Natural killer cell (primary cell): ENCODE results near the gene SLC9A8. TPM values are rescaled to one million over a fixed set of nuclear protein-coding genes. Genes with fewer than 3 reads are reported as not detected.

Experiments
- ATAC-seq, 3 donors: fragments of 150-1000 bp in 2 of 3; fragments of 200-7000 bp in 1 of 3; cut with Tn5 transposase; 1 replicate in 1 of 3; 2 replicates in 2 of 3; pipeline ENCODE4 v1.10.0; 2021; ENCODE audit warnings: mild to moderate bottlenecking in 2 of 3, moderate library complexity in 2 of 3
- DNase-seq, 2 donors: peaks; one replicate each; pipeline versions ENCODE4 v3.0.0 to v3.0.0-alpha.2; 2013 to 2021; ENCODE audit warnings: mixed read lengths in 1 of 2
- H3K27ac ChIP-seq: one replicate; pipeline ENCODE4 v1.5.1; 2013; ENCODE audit warnings: mild to moderate bottlenecking, low read length
- H3K27me3 ChIP-seq: one replicate; pipeline ENCODE4 v1.6.1; 2013; ENCODE audit warnings: low read length; ENCODE audit not compliant: control insufficient read depth, insufficient read depth
- H3K36me3 ChIP-seq: one replicate; pipeline ENCODE4 v1.6.1; 2013; ENCODE audit warnings: low read length; ENCODE audit not compliant: control insufficient read depth, insufficient read depth
- H3K4me1 ChIP-seq: one replicate; pipeline ENCODE4 v1.6.1; 2013; ENCODE audit warnings: low read length; ENCODE audit not compliant: control insufficient read depth, insufficient read depth
- H3K4me3 ChIP-seq: one replicate; pipeline ENCODE4 v1.5.1; 2013; ENCODE audit warnings: low read length
- H3K9me3 ChIP-seq: one replicate; pipeline ENCODE4 v1.6.1; 2013; ENCODE audit warnings: low read length; ENCODE audit not compliant: control insufficient read depth, insufficient read depth
- H3K27ac Mint-ChIP-seq, 2 donors: one replicate each; pipeline ENCODE4 v1.8.0; 2022; ENCODE audit warnings: mild to moderate bottlenecking in 2 of 2, mixed read lengths in 2 of 2, moderate library complexity in 1 of 2
- H3K27me3 Mint-ChIP-seq, 2 donors: one replicate each; pipeline ENCODE4 v1.8.0; 2022; ENCODE audit warnings: low read depth in 2 of 2, mixed read lengths in 2 of 2
- H3K36me3 Mint-ChIP-seq: one replicate; pipeline ENCODE4 v1.8.0; 2022; ENCODE audit warnings: mixed read lengths
- H3K4me1 Mint-ChIP-seq, 2 donors: one replicate each; pipeline ENCODE4 v1.8.0; 2022; ENCODE audit warnings: mixed read lengths in 2 of 2
- H3K4me3 Mint-ChIP-seq: one replicate; pipeline ENCODE4 v1.8.0; 2022; ENCODE audit warnings: mild to moderate bottlenecking, moderate library complexity, mixed read lengths
- H3K9me3 Mint-ChIP-seq, 2 donors: one replicate each; pipeline ENCODE4 v1.8.0; 2022; ENCODE audit warnings: mixed read lengths in 2 of 2
- CTCF ChIP-seq: fragments of 200-600 bp; IDR thresholded peaks from one replicate; pipeline ENCODE4 v1.8.0; 2022; ENCODE audit warnings: antibody characterized with exemption
- WGBS: methylation state at CpG from one replicate; pipeline ENCODE4 v1.1.7; 2013; ENCODE audit warnings: missing lambda C conversion rate; ENCODE audit not compliant: insufficient coverage; 5-methylcytosine and 5-hydroxymethylcytosine counted together
- intact Hi-C: fragments of 100-400 bp; cut with micrococcal nuclease; formaldehyde crosslinking; loops from one replicate; pipeline ENCODE4 v1.14.2; 2022
- total RNA-seq, 4 donors: library from RNA; stranded (reverse); fragments of 120-200 nt in 1 of 4; gene quantifications; one replicate each; pipeline versions ENCODE4 v1.2.3 to v1.2.4, GENCODE V29; 2013 to 2022

SLC9A8 gene
- total RNA-seq, 3 donors from 2014 or later (not counting 1 experiment from before 2014, with no cell fraction given) = 54.5 to 68.7 (median 58.8) TPM

- peak overlapping the region; percentile 85 to 93 for H3K27ac Mint-ChIP-seq
- Histone ChIP-seq H3K9me3 (no peaks in the 10 kb centered on the region), H3K4me3 (no peak overlapping the region), H3K4me1 (peaks cover 17% of the 10 kb centered on the region), H3K36me3 (peaks cover 22% of the 10 kb centered on the region), H3K27ac (peak overlapping the region; percentile 91), H3K27me3 (no peaks in the 10 kb centered on the region)
- peak overlapping the region; percentile 94 for H3K4me3 Mint-ChIP-seq
- ATAC-seq (no peak), DNase-seq (no peak)
- TF ChIP-seq CTCF = no peak
- H3K27me3 Mint-ChIP-seq = no peaks in the 10 kb centered on the region
- intact Hi-C loops = loop anchor here (5.0 kb wide), 2 partner anchors 37 to 102 kb away; partner anchors contain the start of gene B4GALT5
- H3K36me3 Mint-ChIP-seq = peaks cover 3% of the 10 kb centered on the region
- H3K9me3 Mint-ChIP-seq = no peaks in the 10 kb centered on the region
- H3K4me1 Mint-ChIP-seq = peaks cover 35 to 36% of the 10 kb centered on the region in 2 donors
- 81% methylated on average over 4 of the region's 5 CpGs for WGBS
These were observed 1.5 kb downstream of the SLC9A8 start for GRCh38 chr20:49814057-49814694.

DNA sequence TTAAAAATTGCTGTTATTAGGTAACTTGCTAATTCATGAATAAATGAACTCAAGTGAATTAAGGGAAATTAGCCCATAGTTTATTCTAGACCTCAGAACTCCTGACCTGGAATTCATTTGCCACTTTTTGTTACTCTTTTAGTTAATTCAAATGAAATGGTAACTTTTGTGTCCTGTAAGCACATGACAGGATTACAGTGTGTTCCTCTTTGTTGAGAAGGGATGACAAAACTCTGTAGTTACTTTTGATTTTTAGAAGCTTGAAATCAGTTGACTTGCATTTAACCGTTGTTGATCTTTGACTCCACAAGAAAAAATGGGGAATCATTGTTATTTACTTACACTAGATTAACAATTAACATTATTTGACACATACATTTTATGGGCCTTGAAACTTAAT is 6.2 kb downstream of the SLC9A8 start:
- Mint-ChIP-seq H3K4me3 (no peak overlapping the region), H3K4me1 (peaks cover 40 to 43% of the 10 kb centered on the region in 2 donors), H3K27me3 (no peaks in the 10 kb centered on the region), H3K9me3 (no peaks in the 10 kb centered on the region), H3K27ac (peak overlapping the region; percentile 22 to 41), H3K36me3 (peaks cover 18% of the 10 kb centered on the region)
- Histone ChIP-seq H3K27ac (no peak overlapping the region), H3K9me3 (no peaks in the 10 kb centered on the region), H3K4me1 (peaks cover 14% of the 10 kb centered on the region), H3K36me3 (peaks cover 48% of the 10 kb centered on the region), H3K4me3 (no peak overlapping the region), H3K27me3 (no peaks in the 10 kb centered on the region)
- WGBS = no CpG with 5 or more reads among the region's 1 CpG
- DNase-seq (no peak), ATAC-seq (no peak)
- intact Hi-C loops = no loop called here
- TF ChIP-seq CTCF = no peak

DNA sequence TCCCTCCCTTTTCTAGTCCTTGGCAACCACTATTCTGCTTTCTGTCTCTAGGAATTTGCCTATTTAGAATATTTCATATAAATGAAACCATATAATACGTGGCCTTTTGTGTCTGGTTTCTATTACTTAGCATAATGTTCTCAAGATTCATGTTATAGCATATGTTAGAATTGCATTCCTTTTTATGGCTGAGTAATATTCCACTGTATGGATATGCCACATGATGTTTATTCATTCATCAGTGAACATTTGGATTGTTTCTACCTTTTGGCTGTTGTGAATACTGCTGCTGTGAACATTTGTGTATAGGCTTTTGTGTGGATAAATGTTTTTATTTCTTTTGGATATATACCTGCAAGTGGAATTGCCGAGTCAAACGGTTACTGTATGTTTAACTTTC is 7.1 kb downstream of the SLC9A8 start:
- no peak for TF ChIP-seq CTCF
- peaks cover 56% of the 10 kb centered on the region for H3K36me3 ChIP-seq
- peaks cover 10% of the 10 kb centered on the region for H3K4me1 ChIP-seq
- no peak for ATAC-seq
- Mint-ChIP-seq H3K27ac (peak overlapping the region in 1 of 2 donors; percentile 41), H3K27me3 (no peaks in the 10 kb centered on the region), H3K4me3 (no peak overlapping the region), H3K4me1 (peaks cover 32 to 38% of the 10 kb centered on the region in 2 donors), H3K9me3 (no peaks in the 10 kb centered on the region), H3K36me3 (peaks cover 18% of the 10 kb centered on the region)
- H3K4me3 ChIP-seq = no peak overlapping the region
- no peaks in the 10 kb centered on the region for H3K9me3 ChIP-seq
- WGBS = 98% methylated on average over 2 of the region's 3 CpGs
- no peaks in the 10 kb centered on the region for H3K27me3 ChIP-seq
- DNase-seq = no peak
- intact Hi-C loops = no loop called here
- no peak overlapping the region for H3K27ac ChIP-seq

DNA sequence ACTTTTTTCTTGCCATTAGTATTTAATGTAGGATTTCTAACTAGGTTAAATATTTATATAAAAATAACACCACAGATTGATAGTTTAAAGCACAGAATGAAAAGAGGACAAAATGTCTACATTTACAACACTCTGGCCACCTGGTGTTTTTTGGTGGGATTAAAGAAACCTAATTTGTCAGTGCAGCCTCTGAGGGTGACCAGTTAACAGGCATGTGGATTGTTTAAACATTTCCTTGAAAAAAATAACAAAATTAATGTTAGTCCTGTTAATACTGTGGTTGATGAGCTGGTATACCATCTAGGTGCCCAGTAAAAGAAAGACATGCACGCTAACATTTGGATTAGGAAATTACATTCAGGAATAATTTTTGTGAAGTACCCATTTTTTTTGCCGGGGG is 8.8 kb downstream of the SLC9A8 start:
- H3K36me3 ChIP-seq = peaks cover 57% of the 10 kb centered on the region
- no peak overlapping the region for H3K27ac ChIP-seq
- TF ChIP-seq CTCF = no peak
- H3K36me3 Mint-ChIP-seq = peaks cover 18% of the 10 kb centered on the region
- peaks cover 25 to 32% of the 10 kb centered on the region in 2 donors for H3K4me1 Mint-ChIP-seq
- no peak overlapping the region for H3K4me3 ChIP-seq
- no peaks in the 10 kb centered on the region for H3K27me3 Mint-ChIP-seq
- no peak overlapping the region for H3K4me3 Mint-ChIP-seq
- DNase-seq = no peak
- H3K27me3 ChIP-seq = no peaks in the 10 kb centered on the region
- H3K9me3 ChIP-seq = no peaks in the 10 kb centered on the region
- H3K27ac Mint-ChIP-seq = peak overlapping the region; percentile 36 to 50
- ATAC-seq = no peak
- H3K4me1 ChIP-seq = peaks cover 10% of the 10 kb centered on the region
- WGBS = 92% methylated on average over 1 of the region's 2 CpGs
- no peaks in the 10 kb centered on the region for H3K9me3 Mint-ChIP-seq
- intact Hi-C loops = no loop called here
